Panc1 (cell line): ENCODE measurements around the gene CLMN. TPM values are rescaled to one million over a fixed set of nuclear protein-coding genes. Genes with fewer than 3 reads are reported as not detected.

Experiments
- ATAC-seq: fragments of 200-7000 bp; cut with Tn5 transposase; 2 replicates; pipeline ENCODE4 v1.9.1; 2020; ENCODE audit warnings: mild to moderate bottlenecking, moderate library complexity
- BruUV-seq: library from RNA; stranded (reverse); fragments of 400-500 nt; replicated peaks from 2 replicates; lab custom pipeline; 2021; lab: Mats Ljungman, UMichigan
- CTCF ChIA-PET: fragments of 300-600 bp; sonication (Branson Sonifier 250); formaldehyde crosslinking; loops from one replicate; lab custom pipeline; 2022; ENCODE audit warnings: antibody characterized with exemption; lab: Charles Lee
- POLR2A ChIA-PET: fragments of 300-600 bp; sonication (Branson Sonifier 250); formaldehyde crosslinking; loops from one replicate; lab custom pipeline; 2022; ENCODE audit warnings: antibody characterized with exemption; lab: Charles Lee
- DNase-seq: peaks from one replicate; pipeline ENCODE4 v3.0.0-alpha.2; 2010; ENCODE audit warnings: low read depth, low spot score
- H3K27ac ChIP-seq: 2 replicates; pipeline ENCODE4 v1.5.1; 2011; ENCODE audit warnings: mild to moderate bottlenecking, low read length, inconsistent platforms
- H3K27me3 ChIP-seq: fragments of 200-500 bp; sonication (Bioruptor generic); 2 replicates; pipeline ENCODE4 v1.6.0; 2014; ENCODE audit warnings: low read length, inconsistent platforms; ENCODE audit not compliant: control insufficient read depth, insufficient read depth
- H3K36me3 ChIP-seq: fragments of 200-500 bp; sonication (Bioruptor generic); 2 replicates; pipeline ENCODE4 v1.5.1; 2014; ENCODE audit warnings: inconsistent platforms, mild to moderate bottlenecking, low read length, moderate library complexity; ENCODE audit not compliant: control insufficient read depth, insufficient read depth
- H3K4me1 ChIP-seq: 2 replicates; pipeline ENCODE4 v1.5.1; 2011; ENCODE audit warnings: inconsistent platforms, mild to moderate bottlenecking, low read length, moderate library complexity; ENCODE audit not compliant: control insufficient read depth, insufficient read depth
- H3K4me3 ChIP-seq, 2 experiments: 2 replicates each; pipeline ENCODE4 v1.5.1; 2011 to 2012; ENCODE audit warnings: low read depth in 2 of 2, low read length in 2 of 2, mild to moderate bottlenecking in 2 of 2, inconsistent platforms in 1 of 2, moderate library complexity in 1 of 2
- H3K9me3 ChIP-seq: fragments of 200-500 bp; sonication (Bioruptor generic); 2 replicates; pipeline ENCODE4 v1.5.1; 2014; ENCODE audit warnings: low read depth, mild to moderate bottlenecking, inconsistent platforms, low read length, moderate library complexity; ENCODE audit not compliant: control insufficient read depth, insufficient read depth
- CTCF ChIP-seq: fragments of 450-650 bp; IDR thresholded peaks from 2 replicates; pipeline ENCODE4 v1.5.1; 2017; ENCODE audit warnings: mild to moderate bottlenecking
- POLR2AphosphoS5 ChIP-seq: IDR thresholded peaks from 2 replicates; pipeline ENCODE4 v1.6.1; 2012; ENCODE audit warnings: mild to moderate bottlenecking, low read depth, low read length, moderate library complexity
- SIN3A ChIP-seq: IDR thresholded peaks from 2 replicates; pipeline ENCODE4 v1.6.1; 2012; ENCODE audit warnings: low read depth, mild to moderate bottlenecking, low read length, moderate library complexity, borderline replicate concordance; ENCODE audit not compliant: insufficient read depth
- TCF7L2 ChIP-seq: IDR thresholded peaks from 2 replicates; pipeline ENCODE4 v1.6.1; 2011; ENCODE audit warnings: mild to moderate bottlenecking, low read depth, low read length, inconsistent platforms
- in situ Hi-C: cut with HindIII; loops from 2 replicates; pipeline ENCODE4 v1.10.0; 2016; ENCODE audit warnings: low sequenced_read_pairs, low pct_unique_long_range_greater_than_20kb
- intact Hi-C: fragments of 100-400 bp; cut with micrococcal nuclease; formaldehyde crosslinking; loops from one replicate; pipeline ENCODE4 v1.10.0; 2022; ENCODE audit not compliant: unreplicated experiment
- total RNA-seq: library from RNA; stranded (reverse); gene quantifications from one replicate; pipeline ENCODE4 v1.2.1, GENCODE V29; 2021; ENCODE audit not compliant: unreplicated experiment
- TF ChIP-seq, protein P1 (sequence below), 2 experiments: IDR thresholded peaks; 2 replicates each; pipeline ENCODE4 v1.6.1; 2011 to 2012; ENCODE audit warnings: low read depth in 2 of 2, control low read depth in 1 of 2, low read length in 1 of 2, mild to moderate bottlenecking in 1 of 2, moderate library complexity in 1 of 2; ENCODE audit not compliant: insufficient read depth in 1 of 2

Gene CLMN
- total RNA-seq, 1 experiment from 2014 or later, result 34.9 TPM

DNA sequence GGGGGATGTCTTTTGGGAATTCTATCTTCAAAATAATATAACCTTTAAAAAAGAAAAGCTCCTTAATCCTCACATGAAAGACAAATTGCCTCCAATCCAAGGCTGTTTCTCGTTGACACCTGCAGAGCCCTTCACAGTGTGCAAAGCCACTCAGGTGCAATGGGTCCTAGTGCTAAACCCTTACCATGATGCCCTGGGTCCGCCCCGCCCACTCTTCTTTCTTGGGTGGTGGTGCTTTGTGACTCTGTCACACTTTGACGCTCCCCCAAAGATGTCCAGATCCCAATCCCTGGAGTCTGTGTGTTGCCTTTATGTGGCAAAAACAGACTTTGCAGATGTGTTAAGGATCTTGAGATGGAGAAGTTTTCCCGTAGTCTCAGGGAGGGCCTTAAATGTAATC is 29.7 kb downstream of the CLMN start:
- no TSS peak for BruUV-seq
- in situ Hi-C loops, result no loop called here

GRCh38 chr14:95289323-95290010 is 30.2 kb downstream of the CLMN start:
- H3K4me1 ChIP-seq, result peaks cover 25% of the 10 kb centered on the region
- no peak for ATAC-seq
- H3K27me3 ChIP-seq, result no peaks in the 10 kb centered on the region
- TF ChIP-seq TCF7L2, result no peak
- no peak for TF ChIP-seq SIN3A
- TF ChIP-seq, protein P1, sequence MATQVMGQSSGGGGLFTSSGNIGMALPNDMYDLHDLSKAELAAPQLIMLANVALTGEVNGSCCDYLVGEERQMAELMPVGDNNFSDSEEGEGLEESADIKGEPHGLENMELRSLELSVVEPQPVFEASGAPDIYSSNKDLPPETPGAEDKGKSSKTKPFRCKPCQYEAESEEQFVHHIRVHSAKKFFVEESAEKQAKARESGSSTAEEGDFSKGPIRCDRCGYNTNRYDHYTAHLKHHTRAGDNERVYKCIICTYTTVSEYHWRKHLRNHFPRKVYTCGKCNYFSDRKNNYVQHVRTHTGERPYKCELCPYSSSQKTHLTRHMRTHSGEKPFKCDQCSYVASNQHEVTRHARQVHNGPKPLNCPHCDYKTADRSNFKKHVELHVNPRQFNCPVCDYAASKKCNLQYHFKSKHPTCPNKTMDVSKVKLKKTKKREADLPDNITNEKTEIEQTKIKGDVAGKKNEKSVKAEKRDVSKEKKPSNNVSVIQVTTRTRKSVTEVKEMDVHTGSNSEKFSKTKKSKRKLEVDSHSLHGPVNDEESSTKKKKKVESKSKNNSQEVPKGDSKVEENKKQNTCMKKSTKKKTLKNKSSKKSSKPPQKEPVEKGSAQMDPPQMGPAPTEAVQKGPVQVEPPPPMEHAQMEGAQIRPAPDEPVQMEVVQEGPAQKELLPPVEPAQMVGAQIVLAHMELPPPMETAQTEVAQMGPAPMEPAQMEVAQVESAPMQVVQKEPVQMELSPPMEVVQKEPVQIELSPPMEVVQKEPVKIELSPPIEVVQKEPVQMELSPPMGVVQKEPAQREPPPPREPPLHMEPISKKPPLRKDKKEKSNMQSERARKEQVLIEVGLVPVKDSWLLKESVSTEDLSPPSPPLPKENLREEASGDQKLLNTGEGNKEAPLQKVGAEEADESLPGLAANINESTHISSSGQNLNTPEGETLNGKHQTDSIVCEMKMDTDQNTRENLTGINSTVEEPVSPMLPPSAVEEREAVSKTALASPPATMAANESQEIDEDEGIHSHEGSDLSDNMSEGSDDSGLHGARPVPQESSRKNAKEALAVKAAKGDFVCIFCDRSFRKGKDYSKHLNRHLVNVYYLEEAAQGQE (IDR thresholded peaks at IDR 0.05; ENCODE audit: insufficient read depth in 1 of 2, low read depth in 2 of 2, low read length in 1 of 2), result no peak
- TF ChIP-seq CTCF, result no peak
- no peak for TF ChIP-seq POLR2AphosphoS5
- POLR2A ChIA-PET, result no interaction called here
- no peaks in the 10 kb centered on the region for H3K9me3 ChIP-seq
- no peak overlapping the region for H3K4me3 ChIP-seq
- intact Hi-C loops, result no loop called here
- no peak for DNase-seq
- no peak overlapping the region for H3K27ac ChIP-seq
- no TSS peak for BruUV-seq
- CTCF ChIA-PET, result no interaction called here
- no peaks in the 10 kb centered on the region for H3K36me3 ChIP-seq
- in situ Hi-C loops, result no loop called here

More for the DNA sequence above, 29.7 kb downstream of the CLMN start:
- no peak overlapping the region for H3K4me3 ChIP-seq
- no peak for ATAC-seq
- ChIA-PET POLR2A (no interaction called here), CTCF (no interaction called here)
- no peak for DNase-seq
- no peak for TF ChIP-seq SIN3A
- no peaks in the 10 kb centered on the region for H3K36me3 ChIP-seq
- intact Hi-C loops, result no loop called here
- H3K27ac ChIP-seq, result 0 out of 2 replicates have a peak overlapping the region, but pooled peaks have one; percentile 17
- peaks cover 27% of the 10 kb centered on the region for H3K4me1 ChIP-seq
- no peaks in the 10 kb centered on the region for H3K9me3 ChIP-seq
- H3K27me3 ChIP-seq, result no peaks in the 10 kb centered on the region

DNA sequence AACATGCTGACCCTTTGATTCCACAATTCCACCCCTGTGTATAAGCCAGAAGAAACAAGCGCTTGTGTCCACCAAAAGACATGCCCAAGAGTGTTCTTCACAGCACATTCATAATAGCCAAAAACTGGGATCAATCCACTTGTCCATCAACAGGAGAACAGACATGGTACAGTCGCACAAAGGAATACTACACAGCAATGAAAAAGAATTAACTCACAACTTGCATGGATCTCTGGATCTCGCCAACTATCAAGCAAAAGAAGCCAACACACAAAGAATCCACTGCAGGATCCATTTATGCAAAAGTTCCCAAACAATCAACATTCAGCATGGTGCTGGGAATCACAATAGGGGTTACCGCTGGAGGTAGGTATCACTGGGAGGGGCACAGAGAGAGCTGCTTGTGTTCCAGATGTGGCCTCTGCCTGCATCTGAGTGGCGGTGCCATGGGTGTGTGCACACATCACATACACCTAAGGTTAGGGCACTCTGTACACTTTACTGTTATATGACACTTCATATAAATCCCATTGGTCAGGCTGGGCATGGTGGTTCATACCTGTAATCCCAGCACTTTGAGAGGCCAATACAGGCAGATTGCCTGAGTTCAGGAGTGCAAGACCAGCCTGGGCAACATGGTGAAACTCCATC is 30.9 kb downstream of the CLMN start:
- no peaks in the 10 kb centered on the region for H3K9me3 ChIP-seq
- POLR2A ChIA-PET, result no interaction called here
- TF ChIP-seq CTCF (no peak), TCF7L2 (no peak), SIN3A (no peak), POLR2AphosphoS5 (no peak)
- TF ChIP-seq, protein P1 (IDR thresholded peaks at IDR 0.05; ENCODE audit: insufficient read depth in 1 of 2, low read depth in 2 of 2, low read length in 1 of 2), result no peak
- H3K27me3 ChIP-seq, result no peaks in the 10 kb centered on the region
- CTCF ChIA-PET, result no interaction called here
- H3K4me3 ChIP-seq, result no peak overlapping the region
- DNase-seq (no peak), ATAC-seq (no peak)
- H3K36me3 ChIP-seq, result no peaks in the 10 kb centered on the region
- BruUV-seq, result no TSS peak
- H3K27ac ChIP-seq, result no peak overlapping the region
- in situ Hi-C loops, result no loop called here
- intact Hi-C loops, result no loop called here
- peaks cover 20% of the 10 kb centered on the region for H3K4me1 ChIP-seq
